ENCODE measurements around the gene LGALS13. TPM values are rescaled to one million over a fixed set of nuclear protein-coding genes. Genes with fewer than 3 reads are reported as not detected.
"Not testable (repeated sequence)": the region's sequence is repeated elsewhere in the genome, so short reads cannot be mapped to it uniquely, and the experiment has no call there.

Gene LGALS13
- total RNA-seq, 1 donor from 2014 or later = not detected

DNA sequence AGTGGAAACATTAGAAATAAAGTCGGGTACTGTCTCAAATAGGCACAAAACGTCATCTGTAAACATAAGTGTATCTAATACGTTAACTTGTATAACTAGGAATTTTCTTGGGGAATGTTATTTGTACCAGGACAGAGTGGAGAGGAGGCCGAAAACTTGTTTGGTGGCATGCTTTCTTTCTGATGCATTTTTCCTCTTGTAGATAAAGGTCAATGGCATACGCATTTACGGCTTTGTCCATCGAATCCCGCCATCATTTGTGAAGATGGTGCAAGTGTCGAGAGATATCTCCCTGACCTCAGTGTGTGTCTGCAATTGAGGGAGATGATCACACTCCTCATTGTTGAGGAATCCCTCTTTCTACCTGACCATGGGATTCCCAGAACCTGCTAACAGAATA is 4.7 kb downstream of the LGALS13 start:
- no peaks in the 10 kb centered on the region for H3K9me3 ChIP-seq
- intact Hi-C loops (cut with DNase I) = no loop called here
- no peaks in the 10 kb centered on the region for H3K27me3 ChIP-seq
- DNase-seq (ENCODE audit: extremely low spot score in 2 of 2) = no peak
- TF ChIP-seq POLR2A (IDR thresholded peaks at IDR 0.05) (no peak), CTCF (IDR thresholded peaks at IDR 0.05) (no peak), POLR2AphosphoS5 (IDR thresholded peaks at IDR 0.05; ENCODE audit: insufficient read depth in 1 of 2, low read depth in 1 of 2) (no peak)
- no peak overlapping the region for H3K4me3 ChIP-seq
- no peak overlapping the region for H3K27ac ChIP-seq
- H3K4me1 ChIP-seq = no peaks in the 10 kb centered on the region
- H3K36me3 ChIP-seq = no peaks in the 10 kb centered on the region

- Histone ChIP-seq H3K9me3 (no peaks in the 10 kb centered on the region), H3K27ac (no peak overlapping the region), H3K4me3 (no peak overlapping the region), H3K4me1 (no peaks in the 10 kb centered on the region), H3K27me3 (no peaks in the 10 kb centered on the region), H3K36me3 (no peaks in the 10 kb centered on the region)
- DNase-seq (ENCODE audit: extremely low spot score in 2 of 2) = no peak
- intact Hi-C loops (cut with DNase I) = no loop called here
- no peak for TF ChIP-seq CTCF (IDR thresholded peaks at IDR 0.05)
- no peak for TF ChIP-seq POLR2AphosphoS5 (IDR thresholded peaks at IDR 0.05; ENCODE audit: insufficient read depth in 1 of 2, low read depth in 1 of 2)
- no peak for TF ChIP-seq POLR2A (IDR thresholded peaks at IDR 0.05)
These were observed 5.2 kb downstream of the LGALS13 start for GRCh38 chr19:39607561-39607960.

DNA sequence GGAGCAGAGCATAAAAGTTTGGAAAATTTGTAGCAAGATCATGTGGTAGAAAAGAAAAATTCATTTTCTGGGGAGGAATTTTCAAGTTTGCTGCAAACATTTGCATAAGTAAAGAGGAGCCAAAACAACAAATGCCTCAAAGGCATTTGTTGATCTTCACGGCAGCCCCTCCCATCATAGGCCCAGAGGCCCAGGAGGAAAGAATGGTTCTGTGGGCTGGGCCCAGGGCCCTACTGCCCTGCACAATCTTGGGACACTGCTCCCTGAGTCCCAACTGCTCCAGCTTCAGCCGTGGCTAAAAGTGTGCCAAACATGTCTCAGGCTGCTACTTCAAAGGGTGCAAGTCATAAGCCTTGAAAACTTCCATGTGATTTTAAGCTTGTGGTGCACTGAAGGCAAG is 11.3 kb downstream of the LGALS13 start:
- no peaks in the 10 kb centered on the region for H3K9me3 ChIP-seq
- no peaks in the 10 kb centered on the region for H3K36me3 ChIP-seq
- no peak for DNase-seq (ENCODE audit: extremely low spot score in 2 of 2)
- intact Hi-C loops (cut with DNase I) = no loop called here
- TF ChIP-seq CTCF (IDR thresholded peaks at IDR 0.05) (no peak), POLR2AphosphoS5 (IDR thresholded peaks at IDR 0.05; ENCODE audit: insufficient read depth in 1 of 2, low read depth in 1 of 2) (no peak), POLR2A (IDR thresholded peaks at IDR 0.05) (no peak)
- no peaks in the 10 kb centered on the region for H3K27me3 ChIP-seq
- H3K4me3 ChIP-seq = no peak overlapping the region
- no peaks in the 10 kb centered on the region for H3K4me1 ChIP-seq
- H3K27ac ChIP-seq = no peak overlapping the region

- Histone ChIP-seq H3K36me3 (no peaks in the 10 kb centered on the region), H3K4me3 (no peak overlapping the region), H3K27ac (no peak overlapping the region), H3K9me3 (no peaks in the 10 kb centered on the region), H3K27me3 (no peaks in the 10 kb centered on the region), H3K4me1 (no peaks in the 10 kb centered on the region)
- no peak for DNase-seq (ENCODE audit: extremely low spot score in 2 of 2)
- intact Hi-C loops (cut with DNase I) = no loop called here
- TF ChIP-seq POLR2AphosphoS5 (IDR thresholded peaks at IDR 0.05; ENCODE audit: insufficient read depth in 1 of 2, low read depth in 1 of 2) = no peak
- TF ChIP-seq CTCF (IDR thresholded peaks at IDR 0.05) = no peak
- TF ChIP-seq POLR2A (IDR thresholded peaks at IDR 0.05) = no peak
These were observed 15.4 kb downstream of the LGALS13 start for GRCh38 chr19:39617745-39618144.

DNA sequence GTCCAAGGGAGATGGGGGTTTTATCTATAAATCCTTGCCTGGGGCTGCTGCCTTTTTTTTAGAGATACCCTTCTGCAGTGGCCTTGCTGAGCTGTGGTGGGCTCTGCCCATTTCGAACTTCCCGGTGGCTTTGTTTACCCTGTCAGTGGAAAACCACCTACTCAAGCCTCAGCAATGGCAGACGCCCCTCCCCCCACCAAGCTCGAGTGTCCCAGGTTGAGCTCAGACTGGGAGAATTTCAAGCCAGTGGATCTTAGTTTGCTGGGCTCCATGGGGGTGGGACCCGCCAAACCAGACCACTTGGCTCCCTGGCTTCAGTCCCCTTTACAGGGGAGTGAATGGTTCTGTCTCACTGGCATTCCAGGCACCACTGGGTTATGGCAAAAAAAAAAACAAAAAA is 21.6 kb downstream of the LGALS13 start:
- DNase-seq (ENCODE audit: extremely low spot score in 2 of 2) = no peak
- no peak overlapping the region for H3K27ac ChIP-seq
- no peaks in the 10 kb centered on the region for H3K36me3 ChIP-seq
- no peaks in the 10 kb centered on the region for H3K27me3 ChIP-seq
- intact Hi-C loops (cut with DNase I) = no loop called here
- no peaks in the 10 kb centered on the region for H3K9me3 ChIP-seq
- no peaks in the 10 kb centered on the region for H3K4me1 ChIP-seq
- no peak for TF ChIP-seq POLR2A (IDR thresholded peaks at IDR 0.05)
- no peak for TF ChIP-seq POLR2AphosphoS5 (IDR thresholded peaks at IDR 0.05; ENCODE audit: insufficient read depth in 1 of 2, low read depth in 1 of 2)
- no peak for TF ChIP-seq CTCF (IDR thresholded peaks at IDR 0.05)
- H3K4me3 ChIP-seq = no peak overlapping the region

GRCh38 chr19:39627631-39628030 is 25.3 kb downstream of the LGALS13 start:
- H3K27me3 ChIP-seq; H3K27ac ChIP-seq; H3K9me3 ChIP-seq; DNase-seq (ENCODE audit: extremely low spot score in 2 of 2); H3K4me1 ChIP-seq; H3K4me3 ChIP-seq; H3K36me3 ChIP-seq; intact Hi-C loops (cut with DNase I): not testable (repeated sequence)
